Ureter (tissue), 1 donor: ENCODE data around the gene CFAP57. TPM values are rescaled to one million over a fixed set of nuclear protein-coding genes. Genes with fewer than 3 reads are reported as not detected.

Experiments
- DNase-seq: peaks from one replicate; pipeline ENCODE4 v3.0.0-alpha.2; 2020; ENCODE audit warnings: low spot score
- total RNA-seq: library from RNA; stranded (reverse); gene quantifications from one replicate; pipeline ENCODE4 v1.2.4, GENCODE V29; 2023
- donor health status: DM: yes; HTN: yes; CAD: no.

The CFAP57 gene
- total RNA-seq, 1 donor from 2014 or later, result 0.47 TPM

DNA sequence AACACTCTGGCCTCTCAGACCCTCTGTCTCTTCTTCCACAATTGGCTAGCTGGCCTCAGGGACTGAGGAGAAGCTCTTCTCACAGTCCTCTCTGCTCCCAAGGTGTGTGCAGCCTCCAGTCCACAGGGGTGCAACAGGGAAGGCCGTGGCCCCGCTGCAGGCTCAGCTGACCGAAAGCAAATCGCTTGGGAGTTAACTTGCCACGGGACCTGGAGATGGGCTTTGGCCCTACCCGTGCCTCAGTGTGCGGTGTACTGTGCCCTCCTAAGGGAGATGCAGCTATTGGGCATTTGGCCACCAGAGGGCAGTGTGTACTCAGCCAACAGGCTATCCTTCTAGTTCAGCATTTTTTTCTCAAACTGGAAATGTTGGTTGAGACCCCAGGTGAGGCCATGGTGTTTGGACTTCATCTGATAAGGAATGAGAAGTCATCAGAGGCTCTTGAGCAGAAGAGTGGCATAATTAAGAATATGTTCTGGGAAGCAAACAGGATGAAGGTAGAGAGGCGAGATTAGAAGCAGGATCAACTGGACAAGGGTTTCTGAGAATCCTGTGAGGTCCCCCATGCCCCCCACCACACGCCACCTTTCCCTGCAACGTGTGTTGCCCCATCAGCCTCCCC, 55.1 kb downstream of the CFAP57 start:
- peak; percentile 88 for DNase-seq

DNA sequence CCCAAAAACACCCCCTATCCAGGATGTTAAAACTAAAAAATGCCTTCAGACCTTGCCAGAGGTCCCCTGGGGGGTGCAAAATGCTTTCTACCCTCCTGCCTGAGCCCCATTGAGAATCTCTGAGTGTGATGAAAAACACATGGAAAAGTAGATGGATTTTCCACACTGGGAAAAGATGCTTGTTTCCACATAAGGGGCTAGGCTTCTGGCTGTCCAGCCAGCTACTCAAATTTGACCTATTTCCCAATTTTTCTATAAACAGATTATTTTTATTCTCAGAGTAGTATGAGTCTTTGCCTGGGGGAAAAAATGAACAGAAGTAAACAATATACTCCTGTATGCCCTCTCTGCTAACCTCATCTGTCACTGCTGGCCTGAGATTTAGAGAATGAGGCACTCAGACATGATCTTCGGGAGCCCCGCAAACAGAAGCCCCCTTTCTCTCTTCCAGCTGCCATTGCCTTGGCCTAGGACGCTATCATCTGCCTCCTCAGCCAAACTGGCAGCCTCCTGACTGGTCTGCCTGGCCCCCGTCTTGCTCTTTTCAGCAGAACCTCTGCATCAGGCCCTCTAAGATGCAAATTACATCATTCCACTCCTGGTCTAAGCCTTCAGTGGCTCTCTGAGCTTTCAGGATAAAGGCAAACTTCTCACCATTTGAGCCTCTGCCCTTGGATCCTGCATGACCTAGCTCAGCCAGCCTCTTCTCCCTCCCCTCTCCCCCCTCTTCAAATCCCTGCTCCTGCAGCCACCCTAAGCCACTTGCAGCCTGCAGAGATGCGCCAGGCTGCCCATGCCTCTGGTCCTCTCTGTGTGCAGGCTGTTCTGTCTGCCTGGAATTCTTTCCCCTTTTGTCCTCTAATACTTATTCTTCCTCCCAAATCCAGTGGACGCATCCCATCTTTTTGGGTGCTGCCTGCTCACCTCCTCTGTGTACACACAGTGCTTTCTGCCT, 58.0 kb downstream of the CFAP57 start:
- peak; percentile 34 for DNase-seq

DNA sequence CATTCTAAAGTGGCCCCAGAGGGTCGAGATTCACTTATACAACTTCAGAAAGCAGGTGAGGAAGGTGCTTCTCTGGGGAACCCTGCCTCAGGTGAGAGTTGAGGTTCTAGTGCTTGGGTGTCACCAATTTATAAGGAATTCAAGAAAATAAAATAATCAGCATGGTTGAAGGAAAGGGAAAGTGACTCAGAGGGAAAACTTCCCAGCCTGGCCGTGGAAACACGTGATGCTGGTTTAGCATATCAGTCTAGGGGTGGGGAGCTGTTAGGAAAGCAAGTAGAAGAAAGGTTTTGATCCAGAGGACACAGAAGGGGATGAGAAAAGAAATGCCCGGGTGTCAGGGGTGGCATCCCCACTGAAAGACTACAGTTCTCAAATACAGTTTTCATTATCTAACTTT, 59.9 kb downstream of the CFAP57 start:
- DNase-seq, result peak; percentile 46

DNA sequence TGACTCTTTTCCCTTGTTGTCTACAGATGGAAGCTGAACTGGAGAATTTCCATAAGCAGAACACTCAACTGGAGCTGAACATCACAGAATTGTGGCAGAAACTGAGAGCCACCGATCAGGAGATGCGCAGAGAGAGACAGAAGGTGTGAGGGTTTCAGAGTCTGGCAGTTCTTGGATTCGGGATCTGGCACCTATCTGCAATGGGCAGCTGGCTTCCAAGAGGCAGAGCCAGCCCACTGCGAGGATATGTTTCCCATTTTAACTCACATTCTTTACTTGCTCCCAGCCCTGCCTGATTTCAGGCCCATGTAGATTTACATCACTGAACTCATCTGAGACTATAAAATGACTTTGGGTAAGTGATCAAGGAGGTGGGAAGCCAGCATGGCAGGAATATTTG, 60.4 kb downstream of the CFAP57 start:
- peak; percentile 27 for DNase-seq

DNA sequence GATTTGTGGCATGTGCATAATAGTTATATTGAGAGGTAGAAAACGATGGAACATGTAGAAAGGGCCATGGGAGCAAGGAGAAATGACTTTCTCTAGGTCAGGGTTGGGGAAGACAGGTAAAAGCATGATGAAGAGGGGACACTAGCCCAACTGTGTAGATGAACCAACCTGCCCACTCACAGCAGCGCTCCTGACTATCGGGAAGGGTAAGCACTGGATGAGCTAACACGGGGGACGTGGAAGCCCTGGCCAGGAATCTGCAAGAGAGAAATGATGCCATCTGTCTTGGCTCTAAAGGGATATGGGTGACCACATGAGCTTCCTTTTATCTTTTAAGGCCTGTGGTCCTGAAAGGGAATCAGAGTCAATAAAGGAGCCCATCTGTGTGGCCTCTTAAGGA, 61.5 kb downstream of the CFAP57 start:
- DNase-seq, result peak; percentile 26

DNA sequence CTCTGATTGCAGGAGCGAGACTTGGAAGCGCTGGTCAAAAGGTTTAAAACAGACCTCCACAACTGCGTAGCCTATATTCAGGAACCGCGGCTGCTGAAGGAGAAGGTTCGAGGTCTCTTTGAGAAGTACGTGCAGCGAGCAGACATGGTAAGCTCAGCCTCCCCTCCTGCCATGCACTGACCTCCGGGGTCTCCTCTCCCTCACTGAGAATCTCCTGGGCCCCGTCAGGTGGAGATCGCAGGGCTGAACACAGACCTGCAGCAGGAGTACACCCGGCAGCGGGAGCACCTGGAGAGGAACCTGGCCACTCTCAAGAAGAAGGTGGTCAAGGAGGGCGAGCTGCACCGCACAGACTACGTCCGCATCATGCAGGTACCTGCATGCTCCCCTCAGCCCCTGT, 62.1 kb downstream of the CFAP57 start:
- DNase-seq, result peak; percentile 37

DNA sequence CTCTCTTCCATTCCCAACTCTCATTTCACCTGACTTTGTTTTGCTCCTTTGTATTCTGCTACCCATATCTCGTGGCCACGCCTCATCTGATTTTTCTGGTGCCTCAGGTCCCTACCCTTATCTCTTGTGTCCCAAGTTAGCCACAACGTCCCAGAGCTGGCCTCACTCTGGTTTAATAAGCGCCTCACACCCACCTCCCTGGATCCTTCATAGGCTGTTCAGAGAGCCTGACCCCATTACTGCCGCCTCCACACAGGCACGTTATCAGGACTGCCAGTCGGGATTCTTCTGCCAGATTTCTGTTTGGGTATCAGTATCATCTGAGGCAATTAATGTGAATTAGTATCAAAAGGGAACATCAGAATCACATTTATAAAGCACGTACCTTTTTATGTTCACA, 62.9 kb downstream of the CFAP57 start:
- peak; percentile 20 for DNase-seq

DNA sequence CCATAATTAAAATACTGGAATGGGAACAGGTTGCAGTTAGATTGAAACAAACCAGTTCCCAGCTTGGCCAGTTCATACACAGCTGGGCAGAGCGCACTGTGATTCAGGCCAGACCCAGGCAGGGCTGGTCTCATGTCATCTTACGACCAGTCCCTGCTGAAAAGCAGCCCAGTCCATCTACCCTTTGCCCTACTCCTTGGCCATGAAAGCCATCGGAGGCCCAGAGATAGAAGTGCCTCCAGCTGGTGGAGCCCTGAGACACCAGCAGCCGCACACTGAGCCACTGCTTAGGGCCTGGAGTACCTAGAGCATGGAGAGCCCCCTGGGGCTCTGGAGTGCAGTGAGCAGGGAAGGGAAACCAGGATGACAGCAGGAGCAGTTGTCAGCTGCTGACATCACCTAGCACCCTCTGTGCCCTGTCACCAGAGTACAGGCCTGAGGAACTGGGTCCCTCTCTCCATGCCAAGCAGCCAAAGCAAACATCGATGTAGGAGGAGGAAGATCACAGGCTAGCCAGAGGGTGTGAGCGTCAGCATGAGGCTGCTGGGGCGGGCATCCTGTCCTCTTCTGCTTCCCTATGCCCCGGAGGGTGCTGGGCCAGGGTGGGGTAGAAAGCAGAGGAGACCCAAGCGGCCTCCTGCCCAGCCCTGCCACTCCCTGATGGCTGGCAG, 63.5 kb downstream of the CFAP57 start:
- peak; percentile 48 for DNase-seq

DNA sequence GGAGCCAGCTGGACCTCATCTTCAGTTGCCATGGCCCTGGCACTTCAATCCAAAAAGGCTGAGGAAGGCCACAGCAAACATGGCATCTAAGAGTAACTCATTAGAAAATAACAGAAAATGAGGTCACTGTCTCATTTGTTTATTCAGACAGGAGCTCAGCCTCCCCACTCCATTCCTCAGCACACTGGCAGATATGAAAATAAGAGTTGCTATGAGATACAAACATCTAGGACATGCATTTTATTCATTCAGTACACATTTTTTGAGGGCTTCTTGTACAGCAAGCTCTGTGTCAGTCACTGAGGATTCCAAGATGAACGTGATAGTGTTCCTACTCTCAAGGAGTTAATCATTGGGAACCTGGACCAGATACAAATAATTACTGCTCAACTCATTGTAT, 65.0 kb downstream of the CFAP57 start:
- peak; percentile 1 for DNase-seq

DNA sequence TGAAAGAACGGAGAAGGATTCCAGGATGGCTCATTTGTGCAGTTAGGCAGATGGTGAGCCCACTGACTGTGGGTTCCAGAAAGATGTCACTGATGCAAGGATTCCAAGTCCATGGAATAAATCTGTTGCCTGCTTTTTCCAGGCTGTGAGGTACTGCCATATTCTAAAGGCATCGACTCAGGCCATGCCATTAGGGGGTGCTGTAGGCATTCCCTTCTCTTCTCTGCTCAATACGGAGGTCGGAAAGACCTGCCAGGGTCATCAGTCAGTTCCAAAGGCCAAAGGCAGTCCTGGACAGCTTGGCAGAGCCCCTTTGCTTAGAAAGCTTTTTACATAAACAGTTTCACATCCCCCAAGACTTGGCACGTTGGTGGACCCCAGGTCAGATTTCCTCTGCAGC, 66.0 kb downstream of the CFAP57 start:
- peak; percentile 52 for DNase-seq

DNA sequence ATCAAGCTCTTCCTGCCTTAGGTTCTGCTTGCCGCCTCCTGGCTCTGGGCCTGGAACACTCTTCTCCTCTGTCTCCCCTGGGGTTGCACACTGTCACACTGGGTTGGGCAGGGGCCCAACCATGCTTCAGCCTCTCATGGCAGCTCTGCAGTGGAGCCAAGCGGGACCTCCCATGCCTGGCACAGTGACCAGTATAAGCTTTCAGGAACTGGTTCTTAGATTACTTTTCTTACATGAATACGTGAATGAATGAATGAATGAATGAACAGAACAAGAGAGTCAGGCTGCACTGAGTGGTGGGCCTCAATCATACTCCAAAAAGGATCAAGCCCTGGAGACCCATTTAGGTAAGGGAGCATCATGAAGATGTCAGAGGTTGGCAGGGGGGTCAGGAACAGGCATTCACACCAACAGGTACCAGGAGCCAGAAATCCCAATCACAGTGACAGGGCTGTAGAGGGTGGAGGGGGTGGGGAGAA, 66.9 kb downstream of the CFAP57 start:
- DNase-seq, result peak; percentile 31

DNA sequence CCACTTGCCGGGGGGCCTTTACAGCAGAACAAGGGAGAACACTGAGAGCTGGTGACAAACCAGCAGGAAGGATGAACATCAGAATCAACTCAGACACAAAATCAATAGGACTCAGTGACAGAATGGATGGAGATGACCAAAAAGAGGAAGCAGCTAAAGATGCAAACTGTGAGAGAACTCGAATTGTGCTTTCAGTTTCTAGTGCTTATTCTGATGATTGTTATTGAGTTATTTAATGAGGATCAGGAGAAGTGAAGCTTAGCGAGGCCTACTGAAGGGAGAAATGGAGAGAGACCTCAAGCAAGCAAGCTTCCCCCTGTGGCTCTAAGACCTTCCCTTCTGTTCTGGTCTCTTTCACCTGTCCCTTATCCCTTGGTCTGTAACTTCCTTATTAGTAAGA, 67.4 kb downstream of the CFAP57 start:
- no peak for DNase-seq

DNA sequence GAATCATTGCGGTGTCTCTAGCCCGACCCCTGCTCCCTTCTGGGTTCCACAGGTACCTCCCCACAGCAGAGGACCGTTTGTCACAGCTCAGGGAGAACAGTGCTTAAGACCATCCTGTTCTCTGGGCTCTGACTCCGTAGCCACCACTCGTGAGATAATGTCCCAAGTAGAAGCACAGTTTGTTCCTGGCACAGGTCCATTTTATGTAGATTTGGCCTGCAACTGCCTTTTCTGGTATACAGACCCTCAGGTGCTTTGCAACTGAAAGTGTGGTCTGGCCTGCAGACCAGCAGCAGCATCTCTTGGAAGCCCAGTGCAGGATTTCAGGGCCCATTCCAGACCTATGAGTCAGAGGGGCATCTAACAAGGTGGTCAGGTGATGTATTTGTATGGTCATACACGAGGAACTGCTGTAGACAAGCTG, 69.3 kb downstream of the CFAP57 start:
- DNase-seq, result peak; percentile 27

DNA sequence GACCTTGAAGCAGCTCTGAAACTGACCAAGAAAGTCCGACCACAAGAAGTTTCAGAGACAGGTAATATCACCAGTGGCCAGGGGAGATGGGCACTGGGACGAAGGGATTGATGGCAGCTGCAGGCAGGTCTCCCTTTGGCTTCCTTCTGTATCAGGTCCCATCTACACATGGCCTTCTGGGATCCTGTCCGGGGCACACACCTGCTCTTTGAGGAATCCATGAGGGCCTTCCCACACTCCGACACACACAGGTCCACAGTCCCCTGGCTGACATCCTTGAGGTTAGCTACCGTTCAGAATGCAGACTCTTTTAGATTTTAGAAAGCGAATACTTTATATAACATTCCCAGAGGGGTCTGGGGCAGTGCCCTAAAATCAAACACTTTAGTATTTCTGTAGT, 71.2 kb downstream of the CFAP57 start:
- peak; percentile 29 for DNase-seq

DNA sequence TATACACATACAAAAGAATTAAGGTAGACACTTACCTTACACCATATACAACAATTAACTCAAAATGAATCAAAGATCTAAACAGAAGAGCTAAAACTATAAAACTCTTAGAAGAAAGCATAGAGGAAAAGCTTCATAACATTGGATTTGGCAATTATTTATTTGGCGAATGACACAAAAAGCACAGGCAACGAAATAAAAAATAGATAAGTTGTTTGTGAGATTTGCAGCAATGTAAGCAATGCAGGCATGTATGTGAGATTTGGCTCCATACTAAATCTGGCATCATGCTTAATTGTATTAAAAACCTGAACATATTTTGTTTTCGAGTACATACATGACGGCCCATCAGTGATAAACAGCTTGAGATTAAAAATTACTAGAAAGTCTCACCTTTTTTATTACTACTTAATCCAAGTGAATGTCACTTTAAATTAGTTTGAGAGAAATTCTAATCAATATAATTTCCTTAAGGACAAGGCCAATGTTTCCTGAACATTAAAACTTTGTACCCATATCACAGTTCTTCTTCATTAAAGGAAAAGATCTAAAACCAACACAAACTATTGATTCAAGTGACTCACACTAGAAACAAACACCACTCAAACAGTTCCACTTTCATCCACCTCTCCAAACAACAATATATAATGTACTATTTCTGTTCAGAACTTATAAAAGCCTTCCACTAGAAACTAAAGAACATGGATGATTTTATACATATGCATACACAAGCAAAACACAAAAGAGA, 74.5 kb downstream of the CFAP57 start:
- DNase-seq, result no peak

DNA sequence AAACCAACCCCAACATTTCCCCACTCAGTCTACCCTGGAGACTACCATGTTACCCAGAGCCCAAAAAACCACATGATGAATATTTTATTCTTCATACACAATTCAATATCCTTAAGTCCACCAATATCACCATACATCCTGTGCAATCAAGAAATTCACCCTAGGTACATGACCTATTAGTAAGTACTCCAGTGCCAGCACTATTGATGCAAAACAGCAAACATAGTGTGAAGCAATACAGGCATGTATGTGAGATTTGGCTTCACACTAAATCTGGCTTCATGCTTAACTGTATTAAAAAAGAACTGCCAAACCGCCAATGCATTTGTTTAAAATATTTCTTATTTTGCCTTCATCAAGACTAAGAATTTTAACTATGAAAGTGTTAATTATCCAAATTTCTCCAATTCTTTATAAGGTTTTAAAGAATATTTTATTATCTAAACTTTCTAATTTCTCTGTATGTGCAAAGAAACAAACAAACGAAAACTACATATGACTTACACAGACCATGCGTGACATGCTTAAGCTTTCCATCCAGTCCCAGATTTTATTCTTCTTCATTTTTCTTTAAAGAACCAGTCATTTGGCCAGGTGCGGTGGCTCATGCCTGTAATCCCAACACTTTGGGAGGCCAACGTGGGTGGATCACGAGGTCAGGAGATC, 75.3 kb downstream of the CFAP57 start:
- DNase-seq, result peak; percentile 5

DNA sequence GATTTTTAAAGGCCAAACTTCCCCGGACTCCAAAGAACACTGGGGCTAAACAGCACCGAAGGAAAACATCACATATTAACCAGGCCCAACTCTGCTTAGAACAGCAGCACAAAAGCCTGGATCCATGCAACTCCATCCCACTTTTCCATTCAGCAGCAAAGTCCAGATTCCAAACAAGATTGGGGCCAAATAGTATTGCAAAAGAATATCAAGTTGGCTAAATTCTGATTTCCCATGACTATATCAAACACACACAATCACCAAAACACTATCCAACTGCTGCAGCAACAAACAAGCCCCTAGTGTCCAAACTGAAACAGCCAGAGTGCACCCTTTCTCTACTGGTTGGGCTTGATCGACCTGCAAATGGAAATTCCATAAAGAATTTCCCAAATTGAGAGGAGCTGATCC, 78.2 kb downstream of the CFAP57 start:
- peak; percentile 25 for DNase-seq

DNA sequence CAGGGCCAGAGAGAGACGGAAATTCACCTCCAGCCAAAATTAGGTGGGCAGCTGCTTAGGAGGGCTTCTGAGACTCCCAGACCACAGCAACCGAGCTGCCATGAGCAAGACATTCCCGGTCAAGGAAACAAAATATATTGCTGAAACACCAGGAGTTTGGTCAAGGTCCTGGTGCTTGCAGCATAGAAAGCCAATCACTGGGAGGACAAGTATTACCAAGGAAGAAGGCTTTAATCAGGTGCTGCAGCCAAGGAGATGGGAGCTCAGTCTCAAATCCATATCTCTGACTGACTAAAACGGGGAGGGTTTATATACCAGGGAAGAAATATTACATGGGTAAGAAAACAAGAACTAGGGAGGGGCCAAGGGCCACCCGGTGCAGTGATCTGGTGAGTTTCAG, 78.9 kb downstream of the CFAP57 start:
- DNase-seq, result peak; percentile 18

DNA sequence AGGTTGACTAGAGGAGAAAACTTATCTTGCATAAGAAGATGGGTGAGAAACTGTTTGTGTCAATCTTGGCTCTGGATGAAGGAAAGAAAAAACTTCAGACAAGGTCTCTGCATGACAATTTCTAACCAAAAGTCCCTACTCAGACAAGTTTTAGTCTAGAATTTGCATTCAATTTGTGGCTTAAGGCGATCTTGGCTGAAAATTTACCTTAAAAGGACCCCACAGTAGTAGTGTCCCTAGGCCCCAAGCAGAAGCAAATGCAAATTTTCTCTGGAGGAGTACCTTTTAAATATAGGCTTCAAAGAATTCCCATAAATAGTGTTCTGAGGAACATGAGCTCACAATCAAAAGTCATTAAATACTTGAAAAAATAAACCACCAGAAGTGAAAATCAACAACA, 80.1 kb downstream of the CFAP57 start:
- no peak for DNase-seq

DNA sequence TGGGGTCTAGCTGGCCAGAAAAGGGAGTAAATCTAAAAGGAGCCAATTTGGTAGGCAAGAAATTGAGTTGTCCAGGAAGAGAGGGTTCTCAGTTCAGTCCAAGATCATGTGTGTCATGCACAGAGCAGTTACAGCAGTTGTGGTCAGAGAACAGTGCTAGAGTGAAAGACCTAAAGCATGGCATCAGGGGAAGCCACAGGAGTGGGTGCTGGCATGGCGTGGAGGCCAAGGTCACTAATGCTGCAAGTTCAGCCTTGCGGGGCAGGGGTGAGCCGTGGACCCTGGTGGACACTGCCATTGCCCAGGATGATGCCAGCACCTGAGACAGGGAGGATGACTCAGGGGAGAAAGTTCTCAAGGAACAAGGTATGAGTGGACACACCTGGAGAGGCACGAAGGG, 81.0 kb downstream of the CFAP57 start:
- DNase-seq, result peak; percentile 20

DNA sequence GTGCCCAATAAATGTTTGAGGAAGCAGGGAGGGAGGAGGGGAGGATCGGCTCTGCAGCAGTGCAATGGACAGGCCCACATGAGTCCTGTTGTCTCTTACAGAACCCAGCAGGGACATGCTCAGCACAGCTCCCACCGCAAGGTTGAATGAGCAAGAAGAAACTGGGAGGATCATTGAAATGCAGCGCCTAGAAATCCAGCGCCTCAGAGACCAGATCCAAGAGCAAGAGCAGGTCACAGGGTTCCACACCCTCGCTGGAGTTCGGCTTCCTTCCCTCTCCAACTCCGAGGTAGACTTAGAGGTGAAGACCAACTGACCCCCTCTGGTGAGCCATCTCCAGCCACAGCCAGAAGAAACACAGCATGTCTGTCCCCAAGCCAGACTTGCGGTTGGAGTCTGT, 81.7 kb downstream of the CFAP57 start:
- DNase-seq, result peak; percentile 28
